GM21447 (cell line): Measurements from ENCODE around the gene TTYH3.
"Not testable (repeated sequence)": the region's sequence is repeated elsewhere in the genome, so short reads cannot be mapped to it uniquely, and the experiment has no call there.

Source experiments
- ATAC-seq: cut with Tn5 transposase; IDR thresholded peaks from one replicate; pipeline ENCODE4 v1.9.1; 2021; ENCODE audit not compliant: unreplicated experiment

Gene TTYH3, protein sequence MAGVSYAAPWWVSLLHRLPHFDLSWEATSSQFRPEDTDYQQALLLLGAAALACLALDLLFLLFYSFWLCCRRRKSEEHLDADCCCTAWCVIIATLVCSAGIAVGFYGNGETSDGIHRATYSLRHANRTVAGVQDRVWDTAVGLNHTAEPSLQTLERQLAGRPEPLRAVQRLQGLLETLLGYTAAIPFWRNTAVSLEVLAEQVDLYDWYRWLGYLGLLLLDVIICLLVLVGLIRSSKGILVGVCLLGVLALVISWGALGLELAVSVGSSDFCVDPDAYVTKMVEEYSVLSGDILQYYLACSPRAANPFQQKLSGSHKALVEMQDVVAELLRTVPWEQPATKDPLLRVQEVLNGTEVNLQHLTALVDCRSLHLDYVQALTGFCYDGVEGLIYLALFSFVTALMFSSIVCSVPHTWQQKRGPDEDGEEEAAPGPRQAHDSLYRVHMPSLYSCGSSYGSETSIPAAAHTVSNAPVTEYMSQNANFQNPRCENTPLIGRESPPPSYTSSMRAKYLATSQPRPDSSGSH

DNA sequence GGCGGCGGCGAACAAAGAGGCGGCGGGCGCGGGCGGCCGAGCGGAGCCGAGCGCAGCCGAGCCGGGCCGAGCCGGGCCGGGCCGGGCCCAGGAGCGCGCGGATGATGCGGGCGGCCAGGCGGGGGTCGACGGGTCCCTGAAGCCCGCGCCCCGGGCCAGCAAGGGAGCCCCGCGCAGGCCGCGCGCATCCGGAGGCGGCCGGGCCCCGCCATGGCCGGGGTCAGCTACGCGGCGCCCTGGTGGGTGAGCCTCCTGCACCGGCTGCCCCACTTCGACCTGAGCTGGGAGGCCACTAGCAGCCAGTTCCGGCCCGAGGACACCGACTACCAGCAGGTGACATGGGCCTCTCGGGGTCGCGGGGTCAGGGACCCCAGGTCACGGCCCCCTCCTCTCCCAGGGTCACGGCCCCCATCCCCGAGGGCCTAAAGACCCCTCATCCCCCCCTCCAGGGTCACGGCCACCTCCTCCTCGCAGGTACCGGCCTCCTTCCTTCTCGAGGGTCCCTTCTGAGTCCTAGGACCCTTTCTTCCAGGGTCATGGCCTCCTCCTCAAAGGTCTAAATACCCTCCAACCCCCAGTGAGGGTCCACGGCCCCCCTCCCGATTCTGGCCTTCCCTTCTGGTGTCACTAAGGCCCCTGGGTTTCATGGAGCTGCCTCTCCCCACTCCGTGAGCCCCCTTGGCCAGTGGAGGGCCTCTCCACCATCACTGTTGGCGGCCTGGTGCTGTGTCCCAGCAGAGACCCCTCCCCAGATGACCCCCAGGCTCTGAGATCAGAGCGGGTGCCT lies at the start of gene TTYH3:
TTYH3 (plus strand) TSS at position 41 of the 787 bp plus-strand sequence; CDS start at position 211, 170 bp downstream.
- peak; percentile 27 for ATAC-seq

DNA sequence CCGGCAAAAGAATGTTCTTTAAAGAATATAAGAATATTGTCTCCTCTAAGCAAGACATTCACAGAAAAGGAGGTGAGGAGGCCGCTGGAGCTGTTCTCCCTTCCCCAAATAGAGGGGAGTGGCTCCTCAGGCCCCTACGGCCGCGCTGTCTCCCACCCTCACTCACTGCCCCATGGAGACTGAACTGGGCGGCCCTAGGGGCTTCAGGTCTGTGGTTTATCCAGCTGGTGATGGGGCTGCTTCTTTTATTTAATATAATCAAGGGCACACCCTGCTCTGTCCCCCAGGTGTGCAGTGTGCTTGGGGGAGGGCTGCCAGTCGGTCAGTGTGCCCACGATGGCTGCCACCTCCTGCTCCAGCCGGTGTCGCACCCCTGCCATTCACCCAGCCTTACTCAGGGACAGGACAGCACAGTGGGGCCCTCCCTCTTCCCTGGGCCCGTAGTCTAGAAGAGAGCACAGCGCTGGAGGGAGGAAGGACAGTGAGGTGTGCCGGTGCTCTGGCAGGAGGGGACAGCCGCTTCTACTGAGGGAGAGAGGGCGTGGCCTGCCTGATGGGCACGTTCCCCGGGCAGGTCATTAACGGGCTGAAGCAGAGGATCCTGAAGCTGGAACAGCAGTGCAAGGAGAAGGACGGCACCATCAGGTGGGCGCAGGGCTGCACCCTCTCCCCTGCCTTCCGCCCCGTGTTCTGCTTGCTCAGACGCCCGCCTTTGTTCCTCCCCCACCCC lies 49.6 kb upstream of the TTYH3 start:
- ATAC-seq = no peak

DNA sequence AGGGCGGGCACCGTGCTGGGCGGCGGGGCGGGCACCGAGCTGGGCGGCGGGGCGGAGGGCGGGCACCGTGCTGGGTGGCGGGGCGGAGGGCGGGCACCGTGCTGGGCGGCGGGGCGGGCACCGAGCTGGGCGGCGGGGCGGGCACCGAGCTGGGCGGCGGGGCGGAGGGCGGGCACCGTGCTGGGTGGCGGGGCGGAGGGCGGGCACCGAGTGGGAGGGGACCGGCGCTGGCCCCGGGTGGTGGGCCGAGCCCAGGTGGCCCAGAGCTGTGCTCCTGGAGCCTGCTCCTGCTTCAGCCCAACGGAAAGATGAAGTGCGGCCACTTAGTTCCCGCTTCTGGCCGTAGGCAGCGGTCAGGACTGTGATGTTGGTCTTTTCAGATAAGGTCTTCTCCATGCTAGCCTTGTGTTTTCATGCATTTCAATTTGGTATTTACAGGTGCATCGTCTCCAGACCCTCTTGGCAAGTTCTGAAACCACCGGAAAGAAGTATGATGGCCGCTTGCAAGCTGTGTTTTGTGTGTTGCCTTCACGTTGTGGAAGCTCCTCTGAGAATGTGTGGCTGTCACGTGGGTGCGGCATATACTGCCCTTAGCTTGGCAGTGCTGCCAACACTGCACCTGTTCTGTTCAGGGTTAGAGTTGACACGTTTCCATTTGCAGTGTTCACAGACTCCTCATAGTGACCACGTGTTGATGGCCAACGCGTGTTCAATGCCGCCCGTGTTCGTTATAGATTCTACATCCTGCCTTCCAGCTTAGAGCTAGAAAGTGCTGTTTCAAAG lies 47.8 kb upstream of the TTYH3 start:
- no peak for ATAC-seq

DNA sequence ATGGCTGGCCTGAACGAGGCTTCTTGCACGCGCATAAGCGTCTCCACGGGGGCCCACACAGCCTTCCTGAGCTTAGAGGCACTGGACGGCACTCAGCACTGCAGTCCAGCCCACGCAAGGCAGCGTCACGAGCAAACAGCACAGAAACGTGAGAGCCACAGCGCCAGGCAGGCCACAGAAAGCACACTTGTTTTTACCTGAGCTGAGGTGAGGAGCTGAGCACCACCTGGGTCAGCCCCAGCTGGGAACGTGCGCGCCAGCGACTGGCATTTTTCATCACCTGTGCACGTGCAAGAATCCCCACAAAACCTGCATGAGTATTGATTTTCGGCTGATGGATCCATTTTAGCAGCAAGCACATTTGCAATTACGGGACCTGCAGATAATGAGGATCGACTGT lies 46.3 kb upstream of the TTYH3 start:
- no peak for ATAC-seq

DNA sequence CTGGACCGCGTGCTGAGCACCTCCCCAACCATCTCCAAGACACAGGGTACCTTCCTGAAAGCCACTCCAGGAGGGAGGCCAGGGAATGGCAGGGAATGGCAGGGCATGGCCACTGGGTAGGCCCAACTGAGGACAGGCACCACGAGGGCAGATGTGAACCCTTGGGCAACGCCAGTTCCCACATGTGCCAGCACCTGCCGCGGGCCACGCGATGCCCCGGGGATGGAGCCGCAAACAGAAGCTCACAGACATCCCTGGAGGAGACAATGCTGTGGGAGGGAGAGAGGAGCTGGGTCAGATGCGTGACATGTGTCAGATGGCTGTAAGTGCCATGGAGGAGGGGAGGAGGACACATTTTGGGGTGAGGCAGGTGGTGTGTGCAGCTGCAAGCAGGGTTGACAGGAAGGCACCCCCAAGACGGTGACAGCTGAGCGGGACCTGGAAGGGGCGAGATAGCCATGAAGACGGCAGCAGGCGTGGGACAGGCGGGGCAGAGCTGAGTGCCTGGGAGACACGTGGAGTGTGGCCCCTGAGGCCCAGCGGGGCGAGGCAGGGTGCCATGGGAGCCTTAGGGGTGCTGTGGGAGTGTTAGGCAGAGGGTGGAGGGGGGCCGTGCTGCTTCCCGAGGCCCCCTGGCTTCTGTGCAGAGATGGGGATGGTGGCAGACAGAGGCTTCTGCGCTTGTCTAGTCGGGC lies 45.3 kb upstream of the TTYH3 start:
- ATAC-seq = no peak

DNA sequence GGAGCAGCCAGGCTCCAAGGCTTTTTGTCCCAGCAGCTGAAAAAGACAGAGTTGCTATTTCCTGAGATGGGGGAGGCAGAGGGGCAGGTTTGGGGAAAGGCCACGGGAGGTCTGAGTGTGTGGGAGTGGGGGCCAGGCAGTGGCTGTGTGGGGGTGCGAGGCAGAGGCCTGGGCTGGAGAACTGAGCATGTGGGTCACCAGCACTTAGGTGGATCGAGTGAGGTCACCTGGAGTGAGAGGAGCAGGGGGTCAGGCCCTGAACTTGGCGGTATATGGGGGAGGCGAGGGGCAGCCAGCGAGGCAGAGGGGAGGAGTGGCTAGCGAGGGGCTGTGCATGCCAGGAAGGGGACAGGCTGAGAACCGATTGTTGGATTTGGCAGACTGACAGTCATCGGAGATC lies 44.7 kb upstream of the TTYH3 start:
- no peak for ATAC-seq

DNA sequence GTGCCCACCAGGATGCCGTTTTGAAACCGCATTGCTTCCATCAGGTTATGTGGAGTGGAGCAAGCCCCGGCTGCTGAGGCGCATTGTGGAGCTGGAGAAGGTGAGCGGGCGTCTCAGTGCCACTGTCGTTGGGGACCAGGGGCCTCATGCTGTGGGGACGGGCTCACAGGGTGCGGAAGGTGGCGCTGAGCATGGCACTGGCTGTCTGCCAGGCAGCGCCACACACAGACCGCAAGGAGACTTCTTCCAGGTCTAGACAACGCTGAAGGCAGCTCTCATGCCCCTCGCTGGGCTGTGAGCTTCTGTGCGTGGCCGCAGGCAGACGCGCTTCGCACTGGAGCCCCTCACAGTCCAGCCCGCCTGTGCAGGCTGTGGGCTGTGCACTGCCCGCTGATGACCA lies 44.0 kb upstream of the TTYH3 start:
- ATAC-seq = no peak

DNA sequence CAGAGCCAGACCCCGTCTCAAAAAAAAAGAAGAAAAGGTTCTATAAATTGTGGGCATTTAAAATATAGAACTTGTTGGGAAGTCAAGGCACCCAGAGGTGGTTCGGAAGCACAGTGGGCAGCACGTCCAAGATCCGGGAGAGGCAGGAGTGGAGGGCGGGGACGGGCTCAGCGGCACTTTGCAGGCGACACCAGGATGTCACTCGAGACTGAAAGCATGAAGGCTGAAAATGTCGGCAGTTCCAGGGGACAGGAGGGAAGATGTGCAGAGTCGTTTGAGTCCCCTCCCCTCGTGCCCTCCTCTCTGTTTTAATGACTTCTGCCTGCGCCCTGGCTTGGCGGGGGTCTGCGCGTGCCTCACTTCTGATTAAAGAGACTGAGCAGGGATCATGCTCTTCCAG lies 42.4 kb upstream of the TTYH3 start:
- no peak for ATAC-seq

DNA sequence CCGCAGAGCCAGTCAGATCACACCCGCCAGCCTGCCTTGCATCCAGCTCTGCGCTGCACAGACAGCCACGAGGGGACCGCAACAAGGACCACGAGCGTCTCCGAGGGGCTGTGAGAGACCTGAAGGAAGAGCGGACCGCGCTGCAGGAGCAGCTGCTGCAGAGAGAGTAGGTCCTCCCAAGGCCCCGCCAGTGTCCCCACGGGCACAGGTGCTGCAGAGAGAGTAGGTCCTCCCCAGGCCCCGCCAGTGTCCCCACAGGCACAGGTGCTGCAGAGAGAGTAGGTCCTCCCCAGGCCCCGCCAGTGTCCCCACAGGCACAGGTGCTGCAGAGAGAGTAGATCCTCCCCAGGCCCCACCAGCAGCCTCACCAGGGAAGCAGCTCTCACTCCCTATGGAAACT lies 41.8 kb upstream of the TTYH3 start:
- ATAC-seq = not testable (repeated sequence)

DNA sequence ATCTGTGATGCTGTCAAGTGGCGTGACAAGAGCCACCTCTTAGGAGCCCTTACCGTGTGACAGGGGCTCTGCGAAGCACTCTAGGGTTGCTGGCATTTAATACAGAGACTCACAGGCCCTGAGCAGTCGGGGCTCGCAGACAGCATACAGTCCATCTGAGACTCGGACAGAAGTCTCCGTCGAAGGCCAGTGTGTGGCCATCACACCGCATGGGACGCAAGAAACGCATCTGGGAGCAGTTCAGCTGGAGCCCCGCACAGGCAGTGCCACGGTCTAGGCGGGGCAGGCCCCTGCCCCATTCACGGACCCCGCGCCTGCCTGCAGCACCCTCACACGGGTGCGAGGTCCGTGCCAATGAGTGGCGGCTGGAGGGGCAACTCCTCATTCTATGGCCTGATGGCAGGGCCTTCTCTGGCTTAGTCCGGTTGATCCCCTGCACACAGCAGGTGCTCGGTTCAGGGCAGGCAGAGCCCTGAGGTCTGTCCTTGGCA lies 39.4 kb upstream of the TTYH3 start:
- ATAC-seq = no peak

DNA sequence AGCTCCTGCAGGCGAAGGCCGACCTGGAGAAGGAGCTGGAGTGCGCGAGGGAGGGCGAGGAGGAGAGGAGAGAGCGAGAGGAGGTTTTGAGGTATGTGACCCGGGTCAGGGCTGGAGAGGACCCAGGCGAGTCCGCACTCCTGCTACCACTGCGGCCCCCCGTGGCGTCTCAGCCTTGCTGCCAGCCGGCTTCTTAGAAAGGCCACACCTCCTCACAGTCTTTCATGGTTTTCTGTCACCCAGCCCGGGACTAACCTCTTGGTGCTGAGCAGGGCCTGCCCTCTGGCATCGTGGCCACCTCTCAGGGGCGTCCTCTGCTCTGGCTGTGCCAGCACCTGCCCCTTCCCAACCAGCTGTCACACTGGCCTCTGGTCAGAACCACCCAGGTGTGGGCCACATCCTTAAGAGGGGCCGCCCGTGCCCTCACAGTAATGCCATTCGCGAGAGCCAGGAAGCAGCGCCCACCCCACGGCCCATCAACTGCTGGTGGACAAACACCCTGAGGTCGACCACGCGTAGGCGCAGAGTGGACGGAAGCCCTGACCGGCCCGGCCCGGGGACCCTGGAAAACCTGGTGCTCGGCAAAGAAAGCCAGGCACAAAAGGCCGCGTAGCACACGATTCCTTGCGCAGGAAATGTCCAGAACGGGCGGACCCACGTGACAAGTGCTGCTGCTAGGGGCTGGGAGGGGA lies 38.6 kb upstream of the TTYH3 start:
- no peak for ATAC-seq

DNA sequence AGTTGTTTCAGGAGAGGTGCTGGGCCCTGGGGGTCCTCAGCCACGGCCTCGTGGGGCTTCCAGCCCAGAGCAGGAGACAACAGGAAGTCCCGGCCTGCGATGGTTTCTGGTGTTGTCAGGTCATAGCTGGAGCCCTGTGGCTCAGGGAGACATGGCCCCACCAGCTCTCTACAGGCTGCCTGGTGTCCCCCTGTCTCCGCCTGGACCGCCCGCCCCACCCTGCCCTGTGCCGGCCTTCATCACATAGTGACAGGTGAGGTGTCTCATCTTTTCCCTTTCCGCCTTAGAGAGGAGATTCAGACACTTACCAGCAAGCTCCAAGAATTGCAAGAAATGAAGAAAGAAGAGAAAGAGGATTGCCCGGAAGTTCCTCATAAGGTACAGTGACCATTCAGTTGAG lies 37.2 kb upstream of the TTYH3 start:
- no peak for ATAC-seq

DNA sequence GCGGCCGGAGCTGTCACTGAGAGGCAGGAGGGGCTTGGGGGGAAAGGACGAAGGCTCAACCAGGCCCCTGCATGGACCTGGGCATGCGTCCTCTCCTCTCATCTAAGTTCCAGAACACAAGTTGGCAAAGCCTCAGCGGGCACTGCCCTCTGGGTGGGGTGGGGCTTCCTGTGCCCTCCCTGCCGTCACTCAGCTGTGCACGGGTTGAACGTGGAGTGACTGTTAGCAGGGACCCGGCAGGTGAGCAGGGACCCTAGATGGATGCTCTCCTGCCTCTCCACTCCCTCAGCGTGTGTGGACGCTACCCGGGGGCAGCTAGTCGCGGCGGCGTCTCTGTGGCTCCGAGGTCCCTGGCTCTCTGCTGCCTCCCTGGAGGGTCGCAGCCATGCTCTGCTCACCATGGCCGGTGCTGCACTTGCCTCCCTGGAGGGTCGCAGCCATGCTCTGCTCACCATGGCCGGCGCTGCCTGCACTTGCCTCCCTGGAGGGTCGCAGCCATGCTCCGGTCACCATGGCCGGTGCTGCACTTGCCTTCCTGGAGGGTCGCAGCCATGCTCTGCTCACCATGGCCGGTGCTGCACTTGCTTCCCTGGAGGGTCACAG lies 36.4 kb upstream of the TTYH3 start:
- ATAC-seq = no peak

DNA sequence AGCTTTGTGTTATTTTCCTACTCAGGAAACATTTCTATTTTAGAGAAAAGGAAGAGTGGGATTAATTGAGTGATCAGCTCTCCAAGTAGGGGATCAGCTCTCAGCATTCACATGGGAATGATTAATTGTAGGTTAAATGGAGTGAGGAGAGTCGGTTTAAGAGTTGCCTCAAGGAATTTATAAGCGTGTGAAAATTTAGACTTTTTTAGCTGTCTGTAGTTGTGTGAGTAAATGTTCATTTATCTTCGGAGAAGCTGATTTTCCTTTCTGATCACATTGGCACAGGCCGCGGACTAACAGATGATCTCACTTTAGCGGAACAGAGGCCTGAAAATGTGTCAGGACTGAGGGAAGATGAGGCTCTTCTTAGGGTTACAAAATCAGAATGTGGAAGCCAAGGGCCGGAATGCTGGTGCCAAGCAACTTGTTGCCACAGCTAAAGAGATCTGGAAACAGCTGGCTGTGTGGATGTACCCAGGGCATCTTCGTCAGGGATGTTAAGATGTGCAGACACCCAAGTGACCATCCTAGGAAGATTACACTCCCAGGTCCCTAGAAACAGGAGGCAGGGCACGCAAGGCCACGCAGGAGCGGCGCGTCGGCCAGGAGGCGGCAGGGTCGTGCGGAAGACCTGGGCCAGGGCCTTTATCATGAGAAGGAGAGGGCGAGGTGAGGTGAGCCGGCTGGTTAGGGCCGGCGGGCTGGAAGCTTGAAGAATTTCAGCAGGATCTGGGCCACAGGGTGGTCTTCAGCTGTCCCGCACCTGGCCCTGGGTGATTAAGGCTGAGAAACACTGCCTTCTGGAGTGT lies 35.1 kb upstream of the TTYH3 start:
- ATAC-seq = no peak

DNA sequence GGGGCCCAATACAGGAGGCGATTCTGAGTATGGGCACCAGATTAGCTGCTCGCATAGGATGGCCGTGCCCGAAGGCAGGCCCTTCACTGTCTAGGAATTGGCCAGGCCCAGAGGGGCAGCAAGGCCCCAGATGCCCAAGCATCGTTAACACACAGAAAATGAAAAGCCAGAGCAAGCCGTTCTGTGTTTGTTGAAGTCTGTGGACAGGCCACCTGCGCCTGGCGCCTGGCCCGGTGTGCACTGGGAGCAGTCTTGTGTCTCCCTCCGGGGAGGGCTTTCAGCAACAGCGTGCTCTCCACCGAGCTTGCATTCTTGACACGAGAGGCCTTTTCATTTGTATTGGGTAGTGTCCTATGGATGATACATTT lies 34.5 kb upstream of the TTYH3 start:
- ATAC-seq = no peak

DNA sequence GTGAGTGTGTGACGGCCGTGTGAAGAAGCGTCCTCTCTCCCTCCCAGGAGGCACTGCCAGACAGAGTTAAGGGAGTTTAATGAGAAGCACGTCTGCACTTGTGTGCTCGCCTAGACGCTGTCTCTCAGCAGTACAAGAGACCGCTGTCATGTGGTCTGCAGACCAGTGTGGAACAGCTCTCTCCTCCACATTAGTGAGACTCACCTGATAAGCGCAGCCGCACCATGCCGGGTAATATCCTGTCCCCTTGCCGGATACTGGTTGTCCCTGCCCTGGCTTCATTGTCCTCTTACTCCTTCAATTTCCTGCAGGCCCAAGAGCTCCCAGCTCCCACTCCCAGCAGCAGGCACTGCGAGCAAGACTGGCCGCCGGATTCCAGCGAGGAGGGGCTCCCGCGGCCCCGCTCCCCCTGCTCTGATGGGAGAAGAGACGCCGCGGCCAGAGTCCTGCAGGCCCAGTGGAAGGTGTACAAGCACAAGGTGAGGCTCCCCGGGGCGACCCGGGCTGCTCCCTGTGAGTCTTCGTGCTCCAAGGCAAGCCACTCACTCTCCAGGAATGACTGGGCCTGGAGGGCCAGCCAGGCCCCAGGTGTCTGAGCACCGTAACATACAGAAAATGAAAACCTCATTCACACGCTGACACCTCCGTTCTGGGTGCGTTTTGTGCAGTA lies 33.5 kb upstream of the TTYH3 start:
- ATAC-seq = no peak

DNA sequence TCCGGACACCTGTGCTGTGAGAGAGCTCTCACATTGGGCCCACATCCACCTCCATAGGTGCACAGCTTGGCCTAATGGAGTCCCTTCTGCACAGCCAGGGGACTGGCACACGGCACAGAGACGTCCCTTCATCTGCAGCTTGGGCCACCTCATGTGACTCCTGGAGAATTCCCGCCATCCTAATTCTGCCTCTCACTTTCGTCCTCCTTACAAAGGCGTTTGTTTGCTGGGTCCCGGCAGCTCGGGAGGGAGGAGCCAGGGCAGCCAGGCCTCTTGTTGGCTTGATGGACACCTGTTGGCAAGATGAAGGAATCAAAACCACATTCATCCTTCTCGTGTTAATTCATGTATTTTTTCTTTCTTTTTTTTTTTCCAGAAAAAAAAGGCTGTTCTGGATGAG lies 30.7 kb upstream of the TTYH3 start:
- no peak for ATAC-seq

DNA sequence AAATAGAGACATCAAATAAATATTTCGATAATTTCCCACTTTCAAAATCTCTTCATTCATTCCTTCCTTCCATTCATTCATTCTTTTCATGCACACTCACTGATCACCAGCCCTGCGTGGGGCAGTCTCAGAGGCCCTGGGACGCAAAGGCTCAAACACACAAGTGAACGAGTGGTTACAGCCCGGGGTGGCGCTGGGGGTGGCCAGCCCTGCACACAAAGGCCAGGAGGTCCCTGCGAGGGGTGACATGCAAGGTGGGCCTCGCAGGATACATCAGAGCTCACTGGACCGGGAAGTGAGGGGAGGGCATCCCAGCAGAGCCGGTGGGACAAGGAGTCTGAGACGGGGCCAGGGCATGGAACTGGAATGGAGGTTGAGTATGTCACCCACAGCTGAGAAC lies 29.9 kb upstream of the TTYH3 start:
- no peak for ATAC-seq
